Measurements from ENCODE around the gene TRMT10B.
"Not testable (repeated sequence)": the region's sequence is repeated elsewhere in the genome, so short reads cannot be mapped to it uniquely, and the experiment has no call there.

The TRMT10B gene

GRCh38 chr9:37801287-37801850, 47.8 kb downstream of the TRMT10B start:
- DNase-seq (ENCODE audit: low spot score): peak; percentile 39

- DNase-seq (ENCODE audit: low spot score): no peak
These were observed 48.5 kb downstream of the TRMT10B start for GRCh38 chr9:37801959-37802711.

- DNase-seq (ENCODE audit: low spot score): no peak
These were observed 52.7 kb downstream of the TRMT10B start for GRCh38 chr9:37806271-37806670.

GRCh38 chr9:37809676-37810075, 56.1 kb downstream of the TRMT10B start:
- not testable (repeated sequence) for DNase-seq (ENCODE audit: low spot score)

GRCh38 chr9:37811906-37812476, 58.4 kb downstream of the TRMT10B start:
- no peak for DNase-seq (ENCODE audit: low spot score)

- DNase-seq (ENCODE audit: low spot score): no peak
These were observed 59.3 kb downstream of the TRMT10B start for GRCh38 chr9:37812773-37813379.

- no peak for DNase-seq (ENCODE audit: low spot score)
These were observed 65.2 kb downstream of the TRMT10B start for GRCh38 chr9:37818849-37819248.

- DNase-seq (ENCODE audit: low spot score): no peak
These were observed 66.5 kb downstream of the TRMT10B start for GRCh38 chr9:37820142-37820541.

GRCh38 chr9:37825174-37825573, 71.6 kb downstream of the TRMT10B start:
- DNase-seq (ENCODE audit: low spot score): not testable (repeated sequence)

GRCh38 chr9:37827483-37828165, 74.0 kb downstream of the TRMT10B start:
- no peak for DNase-seq (ENCODE audit: low spot score)

Data from kidney tubule cell (primary cell).